Measurements from ENCODE around the gene FBXL5.
A peak's percentile ranks its signal among the peaks of the same experiment; 100 is the strongest.

FBXL5 gene

GRCh38 chr4:15569746-15570145, 85.4 kb downstream of the FBXL5 start:
- no peak for DNase-seq (ENCODE audit: low read depth)
- TF ChIP-seq MAX (IDR thresholded peaks at IDR 0.05; ENCODE audit: low read depth, low read length) (no peak), POLR2A (IDR thresholded peaks at IDR 0.05; ENCODE audit: extremely low read depth, insufficient read length) (no peak), CTCF (IDR thresholded peaks at IDR 0.05; ENCODE audit: low read depth, low read length) (no peak), MYC (IDR thresholded peaks at IDR 0.05; ENCODE audit: low read depth, low read length) (no peak)
- H3K4me3 ChIP-seq (ENCODE audit: low read depth, low read length) = no peak overlapping the region

- DNase-seq (ENCODE audit: low read depth) = no peak
- no peak overlapping the region for H3K4me3 ChIP-seq (ENCODE audit: low read depth, low read length)
- no peak for TF ChIP-seq CTCF (IDR thresholded peaks at IDR 0.05; ENCODE audit: low read depth, low read length)
- TF ChIP-seq MAX (IDR thresholded peaks at IDR 0.05; ENCODE audit: low read depth, low read length) = no peak
- TF ChIP-seq POLR2A (IDR thresholded peaks at IDR 0.05; ENCODE audit: extremely low read depth, insufficient read length) = no peak
- TF ChIP-seq MYC (IDR thresholded peaks at IDR 0.05; ENCODE audit: low read depth, low read length) = no peak
Measured at GRCh38 chr4:15568821-15569220, 86.3 kb downstream of the FBXL5 start.

- TF ChIP-seq POLR2A (IDR thresholded peaks at IDR 0.05; ENCODE audit: extremely low read depth, insufficient read length) (no peak), CTCF (IDR thresholded peaks at IDR 0.05; ENCODE audit: low read depth, low read length) (no peak), MYC (IDR thresholded peaks at IDR 0.05; ENCODE audit: low read depth, low read length) (no peak), MAX (IDR thresholded peaks at IDR 0.05; ENCODE audit: low read depth, low read length) (no peak)
- peak; percentile 16 for DNase-seq (ENCODE audit: low read depth)
- H3K4me3 ChIP-seq (ENCODE audit: low read depth, low read length) = no peak overlapping the region
Measured at GRCh38 chr4:15563871-15564270, 91.3 kb downstream of the FBXL5 start.

GRCh38 chr4:15562623-15563022, 92.5 kb downstream of the FBXL5 start:
- TF ChIP-seq CTCF (IDR thresholded peaks at IDR 0.05; ENCODE audit: low read depth, low read length) = no peak
- TF ChIP-seq POLR2A (IDR thresholded peaks at IDR 0.05; ENCODE audit: extremely low read depth, insufficient read length) = no peak
- TF ChIP-seq MYC (IDR thresholded peaks at IDR 0.05; ENCODE audit: low read depth, low read length) = no peak
- TF ChIP-seq MAX (IDR thresholded peaks at IDR 0.05; ENCODE audit: low read depth, low read length) = no peak
- no peak for DNase-seq (ENCODE audit: low read depth)
- no peak overlapping the region for H3K4me3 ChIP-seq (ENCODE audit: low read depth, low read length)

GRCh38 chr4:15562114-15562513, 93.0 kb downstream of the FBXL5 start:
- TF ChIP-seq MAX (IDR thresholded peaks at IDR 0.05; ENCODE audit: low read depth, low read length) (no peak), POLR2A (IDR thresholded peaks at IDR 0.05; ENCODE audit: extremely low read depth, insufficient read length) (no peak), CTCF (IDR thresholded peaks at IDR 0.05; ENCODE audit: low read depth, low read length) (no peak), MYC (IDR thresholded peaks at IDR 0.05; ENCODE audit: low read depth, low read length) (no peak)

GRCh38 chr4:15558561-15558960, 96.6 kb downstream of the FBXL5 start:
- no peak for DNase-seq (ENCODE audit: low read depth)
- TF ChIP-seq MYC (IDR thresholded peaks at IDR 0.05; ENCODE audit: low read depth, low read length) = no peak
- TF ChIP-seq MAX (IDR thresholded peaks at IDR 0.05; ENCODE audit: low read depth, low read length) = no peak
- TF ChIP-seq POLR2A (IDR thresholded peaks at IDR 0.05; ENCODE audit: extremely low read depth, insufficient read length) = no peak
- TF ChIP-seq CTCF (IDR thresholded peaks at IDR 0.05; ENCODE audit: low read depth, low read length) = no peak
- H3K4me3 ChIP-seq (ENCODE audit: low read depth, low read length) = no peak overlapping the region

More at GRCh38 chr4:15562114-15562513, 93.0 kb downstream of the FBXL5 start:
- H3K4me3 ChIP-seq (ENCODE audit: low read depth, low read length) = no peak overlapping the region
- DNase-seq (ENCODE audit: low read depth) = no peak
